Motor neuron (in vitro differentiated cells): ENCODE data around the gene CWC15. TPM values are rescaled to one million over a fixed set of nuclear protein-coding genes. Genes with fewer than 3 reads are reported as not detected.

Source experiments
- ATAC-seq, 8 experiments: fragments of 200-7000 bp; cut with Tn5 transposase; replicated peaks in 6 of 8; 2 replicates each; pipeline ENCODE4 v1.8.0; 2021; ENCODE audit warnings: mild to moderate bottlenecking in 8 of 8, moderate library complexity in 8 of 8
- H3K27ac ChIP-seq, 2 donors: fragments of 250-450 bp; sonication (Bioruptor Pico); 2 replicates each; pipeline ENCODE4 v1.9.0; 2021; ENCODE audit warnings: antibody characterized with exemption in 2 of 2, mild to moderate bottlenecking in 2 of 2, moderate library complexity in 1 of 2
- H3K4me1 ChIP-seq, 2 donors: fragments of 250-450 bp; sonication (Bioruptor Pico); replicated peaks in 1 of 2; 2 replicates each; pipeline ENCODE4 v1.6.1; 2021; ENCODE audit warnings: antibody characterized with exemption in 2 of 2, mild to moderate bottlenecking in 2 of 2, moderate library complexity in 1 of 2
- H3K4me3 ChIP-seq, 5 donors: fragments of 250-450 bp; sonication (Bioruptor Pico); 2 replicates each; pipeline ENCODE4 v1.9.0; 2021; ENCODE audit warnings: antibody characterized with exemption in 5 of 5, mild to moderate bottlenecking in 5 of 5, moderate library complexity in 4 of 5
- WGBS, 10 experiments: fragments of 450-650 bp; shearing (Covaris generic); methylation state at CpG; one replicate each; pipeline ENCODE4 v1.0.0; 2022; 5-methylcytosine and 5-hydroxymethylcytosine counted together
- in situ Hi-C, 9 experiments: fragments of 400-800 bp; cut with MboI; loops; one replicate each; pipeline ENCODE4 v1.15.0; 2021; ENCODE audit warnings: low sequenced_read_pairs in 9 of 9, low pct_unique_long_range_greater_than_20kb in 2 of 9; ENCODE audit not compliant: unreplicated experiment in 9 of 9
- total RNA-seq, 8 experiments: library from RNA; unstranded; fragments of 300-600 nt; gene quantifications; 2 replicates each; pipeline versions ENCODE4 v1.2.3 to v1.2.4, GENCODE V29; 2022

Gene CWC15
- total RNA-seq, 8 experiments from 2014 or later = 43.7 to 77.1 (median 60.1) TPM

GRCh38 chr11:94974178-94974577, 822 bp upstream of the CWC15 start:
- Histone ChIP-seq H3K27ac (no peak overlapping the region), H3K4me1 (peaks cover 4 to 10% of the 10 kb centered on the region in 2 donors), H3K4me3 (peak overlapping the region; percentile 60 to 98 (median 69))
- 25 to 100% (median 59%) methylated on average over 1 to 6 of the region's 6 CpGs for WGBS, 10 experiments
- no peak for ATAC-seq
- in situ Hi-C loops = loop anchor here in 1 of 9 experiments (25.0 kb wide), 1 partner anchor 788 kb away; no protein-coding TSS in a partner anchor

- H3K4me3 ChIP-seq = peak overlapping the region; percentile 60 to 98 (median 69)
- ATAC-seq = no peak
- WGBS, 10 experiments = 0 to 22% (median 0%) methylated on average over 1 to 3 of the region's 5 CpGs
- H3K27ac ChIP-seq = peak overlapping the region in 1 of 2 donors; percentile 83
- in situ Hi-C loops = loop anchor here in 1 of 9 experiments (25.0 kb wide), 1 partner anchor 790 kb away; no protein-coding TSS in a partner anchor
- peaks cover 4 to 10% of the 10 kb centered on the region in 2 donors for H3K4me1 ChIP-seq
These were observed 657 bp downstream of the CWC15 start for GRCh38 chr11:94972700-94973098.

- in situ Hi-C loops = loop anchor here in 1 of 9 experiments (25.0 kb wide), 1 partner anchor 794 kb away; no protein-coding TSS in a partner anchor
- no peak for ATAC-seq
These were observed 4.9 kb downstream of the CWC15 start for GRCh38 chr11:94968334-94968958.

GRCh38 chr11:94964934-94965333, 8.4 kb downstream of the CWC15 start:
- H3K4me1 ChIP-seq = no peaks in the 10 kb centered on the region
- WGBS, 10 experiments = 73 to 100% (median 100%) methylated on average over 1 to 4 of the region's 4 CpGs; no CpG with 5 or more reads in 2 of the 10 experiments
- H3K4me3 ChIP-seq = no peak overlapping the region
- in situ Hi-C loops = loop anchor here in 1 of 9 experiments (25.0 kb wide), 1 partner anchor 797 kb away; no protein-coding TSS in a partner anchor
- no peak for ATAC-seq
- no peak overlapping the region for H3K27ac ChIP-seq

More at GRCh38 chr11:94968334-94968958, 4.9 kb downstream of the CWC15 start:
- 82 to 100% (median 94%) methylated on average over 1 of the region's 1 CpG; no CpG with 5 or more reads in 4 of the 10 experiments for WGBS, 10 experiments
- no peak overlapping the region for H3K4me3 ChIP-seq
- peaks cover 4 to 8% of the 10 kb centered on the region in 2 donors for H3K4me1 ChIP-seq
- H3K27ac ChIP-seq = no peak overlapping the region

- in situ Hi-C loops = loop anchor here in 1 of 9 experiments (25.0 kb wide), 1 partner anchor 801 kb away; no protein-coding TSS in a partner anchor
- Histone ChIP-seq H3K27ac (no peak overlapping the region), H3K4me3 (no peak overlapping the region), H3K4me1 (no peaks in the 10 kb centered on the region)
- 83 to 100% (median 100%) methylated on average over 1 of the region's 1 CpG; no CpG with 5 or more reads in 4 of the 10 experiments for WGBS, 10 experiments
- ATAC-seq = no peak
These were observed 12.1 kb downstream of the CWC15 start for GRCh38 chr11:94961255-94961654.

- 90 to 100% (median 100%) methylated on average over 2 of the region's 2 CpGs; no CpG with 5 or more reads in 2 of the 10 experiments for WGBS, 10 experiments
- H3K4me1 ChIP-seq = no peaks in the 10 kb centered on the region
- in situ Hi-C loops = loop anchor here in 1 of 9 experiments (25.0 kb wide), 1 partner anchor 802 kb away; no protein-coding TSS in a partner anchor
- no peak for ATAC-seq
- no peak overlapping the region for H3K27ac ChIP-seq
- H3K4me3 ChIP-seq = no peak overlapping the region
These were observed 12.9 kb downstream of the CWC15 start for GRCh38 chr11:94960488-94960887.

- in situ Hi-C loops = loop anchor here in 1 of 9 experiments (25.0 kb wide), 1 partner anchor 803 kb away; no protein-coding TSS in a partner anchor
- Histone ChIP-seq H3K4me1 (no peaks in the 10 kb centered on the region), H3K27ac (no peak overlapping the region), H3K4me3 (no peak overlapping the region)
- 67 to 100% (median 100%) methylated on average over 1 to 2 of the region's 2 CpGs; no CpG with 5 or more reads in 6 of the 10 experiments for WGBS, 10 experiments
- ATAC-seq = no peak
These were observed 14.2 kb downstream of the CWC15 start for GRCh38 chr11:94959179-94959578.

- 0 to 83% (median 71%) methylated on average over 1 to 2 of the region's 2 CpGs; no CpG with 5 or more reads in 4 of the 10 experiments for WGBS, 10 experiments
- Histone ChIP-seq H3K4me1 (no peaks in the 10 kb centered on the region), H3K4me3 (no peak overlapping the region), H3K27ac (no peak overlapping the region)
- ATAC-seq = peak in 1 of 8 experiments; percentile 50
- in situ Hi-C loops = loop anchor here in 1 of 9 experiments (25.0 kb wide), 1 partner anchor 804 kb away; no protein-coding TSS in a partner anchor
These were observed 15.1 kb downstream of the CWC15 start for GRCh38 chr11:94958121-94958696.

GRCh38 chr11:94956963-94957362, 16.4 kb downstream of the CWC15 start:
- in situ Hi-C loops = loop anchor here in 1 of 9 experiments (25.0 kb wide), 1 partner anchor 805 kb away; no protein-coding TSS in a partner anchor
- 0 to 54% (median 43%) methylated on average over 1 to 4 of the region's 4 CpGs; no CpG with 5 or more reads in 2 of the 10 experiments for WGBS, 10 experiments
- H3K4me1 ChIP-seq = no peaks in the 10 kb centered on the region
- H3K4me3 ChIP-seq = no peak overlapping the region
- H3K27ac ChIP-seq = no peak overlapping the region
- ATAC-seq = no peak

GRCh38 chr11:94954753-94955152, 18.6 kb downstream of the CWC15 start:
- H3K4me3 ChIP-seq = no peak overlapping the region
- no peaks in the 10 kb centered on the region for H3K4me1 ChIP-seq
- in situ Hi-C loops = loop anchor here in 1 of 9 experiments (25.0 kb wide), 1 partner anchor 808 kb away; no protein-coding TSS in a partner anchor
- 29 to 100% (median 80%) methylated on average over 1 of the region's 1 CpG; no CpG with 5 or more reads in 2 of the 10 experiments for WGBS, 10 experiments
- no peak overlapping the region for H3K27ac ChIP-seq
- no peak for ATAC-seq

GRCh38 chr11:94948070-94948617, 25.2 kb downstream of the CWC15 start:
- H3K4me1 ChIP-seq = no peaks in the 10 kb centered on the region
- H3K4me3 ChIP-seq = no peak overlapping the region
- 0 to 100% (median 78%) methylated on average over 1 to 4 of the region's 4 CpGs for WGBS, 10 experiments
- no peak overlapping the region for H3K27ac ChIP-seq
- ATAC-seq = peak in 2 of 8 experiments; percentile 42 to 57
- in situ Hi-C loops = no loop called here

- in situ Hi-C loops = no loop called here
- peaks cover 0 to under 1% of the 10 kb centered on the region in 2 donors for H3K4me1 ChIP-seq
- 70 to 100% (median 75%) methylated on average over 1 to 4 of the region's 4 CpGs; no CpG with 5 or more reads in 3 of the 10 experiments for WGBS, 10 experiments
- no peak overlapping the region for H3K27ac ChIP-seq
- no peak overlapping the region for H3K4me3 ChIP-seq
- ATAC-seq = no peak
These were observed 26.5 kb downstream of the CWC15 start for GRCh38 chr11:94946812-94947211.
